ENCODE results near the gene BEND6.
"Not testable (repeated sequence)": the region's sequence is repeated elsewhere in the genome, so short reads cannot be mapped to it uniquely, and the experiment has no call there.

The BEND6 gene

DNA sequence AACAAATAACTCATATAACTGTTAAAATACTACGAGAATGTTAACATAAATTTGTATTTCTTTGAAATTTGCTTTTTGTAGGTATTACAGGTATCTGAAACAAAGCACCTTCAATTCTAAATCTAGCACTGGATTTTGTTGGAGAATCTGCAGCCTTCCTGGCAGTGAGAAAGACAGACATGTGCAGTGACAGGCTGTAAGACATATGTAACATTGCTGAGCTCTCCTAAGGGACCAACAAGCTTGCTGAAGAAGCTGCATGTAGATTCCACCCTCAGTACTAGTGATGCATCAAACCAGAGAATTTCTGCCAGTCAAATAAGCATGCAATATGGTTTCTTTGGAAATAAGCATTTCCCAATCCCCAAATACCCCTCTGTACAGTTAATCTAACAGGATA lies 71.1 kb downstream of the BEND6 start:
- in situ Hi-C loops (cut with MboI; ENCODE audit: low sequenced_read_pairs): no loop called here

DNA sequence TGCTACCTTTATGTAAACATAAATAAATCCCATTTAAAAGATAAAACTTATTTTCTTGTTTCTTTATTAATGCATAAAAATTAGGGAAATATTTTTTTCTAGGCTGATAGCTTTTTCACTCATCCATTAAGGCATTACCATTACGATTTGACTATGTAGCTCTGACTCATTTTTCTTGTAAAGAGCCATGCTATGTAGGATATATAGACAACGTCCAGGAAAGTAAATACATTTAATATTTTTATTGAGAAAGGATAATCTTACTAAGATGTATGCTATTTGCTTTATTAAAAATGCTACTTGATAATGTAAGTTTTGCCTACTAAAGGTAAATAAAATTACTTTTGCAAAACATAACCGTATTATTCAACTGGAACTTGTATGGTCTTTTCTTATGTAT lies 72.4 kb downstream of the BEND6 start:
- in situ Hi-C loops (cut with MboI; ENCODE audit: low sequenced_read_pairs): no loop called here

GRCh38 chr6:57029213-57029612 lies 74.3 kb downstream of the BEND6 start:
- in situ Hi-C loops (cut with MboI; ENCODE audit: low sequenced_read_pairs): no loop called here

- in situ Hi-C loops (cut with MboI; ENCODE audit: low sequenced_read_pairs): no loop called here
These were observed 78.3 kb downstream of the BEND6 start for GRCh38 chr6:57033228-57033627.

DNA sequence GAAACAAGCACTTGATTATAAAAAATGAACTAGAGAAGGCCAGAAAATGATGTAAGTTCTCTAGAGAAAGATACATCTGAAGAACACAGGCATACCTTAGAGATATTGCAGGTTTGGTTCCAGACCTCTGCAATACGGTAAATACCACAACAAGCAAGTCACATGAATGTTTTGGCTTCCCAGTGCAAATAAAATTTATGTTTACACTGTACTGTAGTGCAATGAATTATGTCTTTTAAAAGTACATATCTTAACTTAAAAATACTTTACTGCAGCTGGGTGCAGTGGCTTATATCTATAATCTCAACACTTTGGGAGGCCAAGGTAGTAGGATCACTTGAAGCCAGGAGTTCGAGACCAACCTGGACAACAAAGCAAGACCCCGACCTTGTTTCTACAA lies 80.6 kb downstream of the BEND6 start:
- in situ Hi-C loops (cut with MboI; ENCODE audit: low sequenced_read_pairs): no loop called here

DNA sequence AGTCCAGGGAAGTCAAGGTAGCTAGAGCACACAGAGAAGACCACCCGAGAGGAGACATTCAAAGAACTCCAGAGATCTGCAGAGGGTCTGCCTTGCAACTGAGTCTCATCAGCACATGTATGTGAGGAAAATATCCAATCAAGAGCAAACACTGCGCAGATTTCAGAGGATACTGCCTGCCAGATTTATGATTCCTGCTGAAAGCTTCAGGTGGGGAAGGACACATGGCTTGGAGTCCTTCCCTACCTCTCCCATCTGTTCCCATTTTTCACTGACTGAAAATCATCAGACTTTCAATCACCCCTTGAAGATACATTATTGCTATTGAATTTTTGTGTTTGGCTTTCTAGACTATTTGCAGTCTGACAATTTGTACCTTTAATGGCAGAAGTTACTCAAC lies 84.0 kb downstream of the BEND6 start:
- in situ Hi-C loops (cut with MboI; ENCODE audit: low sequenced_read_pairs): no loop called here

DNA sequence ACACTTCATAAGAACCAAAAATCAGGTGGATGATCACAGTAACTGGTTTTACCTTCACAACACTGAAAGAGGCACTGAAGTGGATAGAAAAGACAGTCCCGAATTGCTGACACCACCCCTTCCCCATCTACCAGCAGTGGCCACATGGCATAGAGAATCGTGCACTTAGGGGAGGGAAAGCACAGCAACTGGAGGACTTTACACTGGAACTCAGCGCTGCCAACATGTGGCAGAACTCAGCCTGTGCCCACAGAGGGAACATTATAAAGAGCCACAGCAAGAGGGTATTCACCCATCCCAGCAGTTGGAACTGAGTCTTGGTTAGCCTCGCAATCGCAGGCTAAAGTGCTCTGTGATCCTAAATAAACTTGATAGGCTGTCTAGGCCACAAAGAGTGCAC lies 85.1 kb downstream of the BEND6 start:
- in situ Hi-C loops (cut with MboI; ENCODE audit: low sequenced_read_pairs): no loop called here

- in situ Hi-C loops (cut with MboI; ENCODE audit: low sequenced_read_pairs): not testable (repeated sequence)
These were observed 89.2 kb downstream of the BEND6 start for GRCh38 chr6:57044061-57044460.

GRCh38 chr6:57044568-57044967 lies 89.7 kb downstream of the BEND6 start:
- in situ Hi-C loops (cut with MboI; ENCODE audit: low sequenced_read_pairs): no loop called here

DNA sequence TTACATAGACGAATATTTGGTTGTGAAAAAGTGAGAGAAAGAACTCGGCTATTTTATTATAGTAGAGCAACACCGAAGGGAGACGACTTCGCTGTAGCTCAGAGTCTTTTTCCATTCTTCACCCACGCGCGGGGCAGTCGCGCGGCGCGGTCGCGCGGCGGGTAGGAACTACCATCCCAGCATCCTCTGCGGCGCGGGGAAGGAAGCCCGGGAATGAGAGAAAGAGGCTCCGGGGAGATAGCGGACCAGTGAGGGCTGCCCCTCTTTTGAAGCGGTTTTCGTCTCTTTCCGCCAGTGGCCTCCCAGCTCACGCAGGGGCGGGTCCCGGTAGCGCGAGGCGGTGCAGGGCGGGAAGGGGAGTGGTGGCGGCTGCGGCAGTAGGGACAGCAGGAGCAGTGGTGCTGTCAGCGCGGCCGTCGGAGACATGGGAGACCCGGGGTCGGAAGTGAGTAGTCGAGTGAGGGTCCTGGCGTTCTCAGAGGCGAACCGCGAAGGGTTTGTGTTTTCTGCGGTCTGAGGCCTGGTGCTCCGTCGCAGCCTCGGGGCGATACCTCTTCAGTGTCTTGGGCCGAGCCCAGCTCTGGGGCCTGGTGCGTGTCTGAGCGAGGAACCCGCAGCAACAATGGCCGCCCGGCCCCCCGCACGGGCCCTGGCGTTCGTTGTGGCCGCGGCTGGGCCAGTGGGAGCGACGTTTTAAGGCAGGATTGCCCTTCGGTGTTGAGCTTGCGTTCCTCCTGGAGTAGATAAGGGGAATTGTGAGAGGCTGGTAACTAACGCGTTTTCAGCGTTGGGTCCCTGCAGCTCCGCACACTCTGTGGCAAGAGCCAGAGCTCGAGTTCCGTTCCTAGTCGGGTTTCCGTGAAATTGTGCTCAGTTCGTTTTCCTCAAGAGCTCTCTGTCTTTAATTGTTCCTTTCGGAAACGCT lies 91.7 kb downstream of the BEND6 start, which contains the start of gene KIAA1586:
Gene KIAA1586, plus strand, starts transcription at position 362 of the 925 bp plus-strand sequence. Its CDS starts 63 bp downstream, at position 425.
- in situ Hi-C loops (cut with MboI; ENCODE audit: low sequenced_read_pairs): not testable (repeated sequence)

DNA sequence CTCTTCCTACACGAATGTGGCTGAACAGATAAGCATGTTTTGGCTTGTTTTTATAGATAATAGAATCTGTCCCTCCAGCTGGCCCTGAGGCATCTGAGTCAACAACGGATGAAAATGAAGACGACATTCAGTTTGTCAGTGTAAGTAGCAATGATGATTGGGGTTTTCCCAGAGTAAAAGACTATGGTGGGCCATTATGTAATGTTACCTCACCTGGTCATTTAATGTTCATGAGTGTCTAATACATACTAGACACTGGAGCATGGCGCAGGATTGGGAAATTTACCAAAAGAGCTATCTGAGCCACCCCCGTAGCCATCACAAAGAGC lies 92.3 kb downstream of the BEND6 start:
- in situ Hi-C loops (cut with MboI; ENCODE audit: low sequenced_read_pairs): not testable (repeated sequence)

DNA sequence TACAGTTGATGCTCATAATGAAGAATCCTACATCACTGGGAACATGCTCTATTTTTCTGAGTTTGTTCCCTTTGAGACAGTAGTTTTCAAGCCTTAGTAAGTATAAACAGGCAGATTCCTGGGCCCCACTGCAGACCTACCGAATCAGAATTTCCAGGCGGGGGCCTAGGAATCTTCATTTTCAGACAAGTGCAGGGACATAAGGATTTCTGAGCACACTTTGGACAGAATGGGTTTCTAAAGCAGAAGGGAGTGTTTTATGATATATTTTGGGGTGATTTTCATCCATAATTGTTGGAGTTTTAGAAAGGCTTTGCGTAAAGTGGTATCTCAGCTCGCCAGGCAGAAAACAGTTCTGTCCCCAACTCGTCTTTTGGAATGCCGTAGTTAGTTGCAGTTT lies 93.0 kb downstream of the BEND6 start:
- in situ Hi-C loops (cut with MboI; ENCODE audit: low sequenced_read_pairs): not testable (repeated sequence)

- in situ Hi-C loops (cut with MboI; ENCODE audit: low sequenced_read_pairs): no loop called here
These were observed 93.7 kb downstream of the BEND6 start for GRCh38 chr6:57048577-57048976.

DNA sequence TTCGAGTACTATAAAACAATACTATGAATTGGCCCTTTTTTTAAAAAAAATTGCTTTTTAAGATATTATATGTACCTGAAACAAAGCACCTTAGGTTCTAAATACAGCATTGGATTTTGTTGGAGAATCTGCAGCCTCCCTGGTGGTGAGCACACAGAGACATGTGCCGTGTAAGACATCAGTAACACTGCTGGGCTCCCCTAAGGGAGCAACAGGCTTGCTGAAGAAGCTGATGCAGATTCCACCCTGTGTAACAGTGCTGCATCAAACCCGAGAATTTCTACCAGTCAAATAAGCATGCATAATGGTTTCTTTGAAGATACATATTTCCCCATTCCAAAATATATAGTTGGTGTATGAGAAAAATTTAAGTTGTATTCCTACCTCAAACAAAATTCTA lies 108.9 kb downstream of the BEND6 start:
- in situ Hi-C loops (cut with MboI; ENCODE audit: low sequenced_read_pairs): no loop called here

DNA sequence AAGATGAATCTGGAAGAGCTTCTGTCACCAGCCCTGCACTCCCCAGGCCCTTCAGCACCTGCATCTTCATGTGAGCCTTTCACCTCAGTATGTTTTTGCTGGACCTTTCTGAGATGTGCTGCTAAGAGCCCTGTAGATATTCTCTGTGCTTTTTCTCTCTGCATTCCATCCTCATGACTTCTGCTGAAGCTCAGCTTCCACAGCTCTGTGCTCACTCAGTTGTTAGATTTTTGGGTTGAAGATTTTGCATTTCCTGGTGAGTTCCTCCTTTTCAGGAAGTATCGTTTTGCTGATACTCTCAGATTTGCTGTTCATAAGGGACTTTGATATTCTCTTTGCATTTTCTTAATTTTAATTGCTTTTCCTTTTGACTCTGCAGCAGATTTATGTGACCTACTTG lies 109.9 kb downstream of the BEND6 start:
- in situ Hi-C loops (cut with MboI; ENCODE audit: low sequenced_read_pairs): no loop called here

GRCh38 chr6:57068061-57068460 lies 113.2 kb downstream of the BEND6 start:
- in situ Hi-C loops (cut with MboI; ENCODE audit: low sequenced_read_pairs): no loop called here

DNA sequence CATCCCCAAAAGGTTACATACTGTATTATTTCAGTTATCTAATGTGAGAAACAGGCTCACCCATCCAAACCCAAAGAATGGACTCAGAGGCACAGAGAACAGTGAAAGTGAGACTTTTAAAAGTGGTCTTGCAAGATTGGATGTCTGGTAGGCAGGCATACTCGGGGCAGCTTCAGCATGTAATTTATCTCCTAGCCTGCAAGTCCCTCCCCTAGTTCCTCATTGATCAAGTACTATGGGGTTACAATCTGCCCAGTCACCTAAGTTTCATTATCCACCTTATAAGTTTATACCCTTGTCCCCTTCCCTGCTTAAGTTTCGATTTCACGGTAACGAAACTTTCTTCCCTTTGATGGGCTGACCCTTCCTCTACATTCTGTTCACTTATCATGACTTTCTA lies 114.3 kb downstream of the BEND6 start:
- in situ Hi-C loops (cut with MboI; ENCODE audit: low sequenced_read_pairs): no loop called here

DNA sequence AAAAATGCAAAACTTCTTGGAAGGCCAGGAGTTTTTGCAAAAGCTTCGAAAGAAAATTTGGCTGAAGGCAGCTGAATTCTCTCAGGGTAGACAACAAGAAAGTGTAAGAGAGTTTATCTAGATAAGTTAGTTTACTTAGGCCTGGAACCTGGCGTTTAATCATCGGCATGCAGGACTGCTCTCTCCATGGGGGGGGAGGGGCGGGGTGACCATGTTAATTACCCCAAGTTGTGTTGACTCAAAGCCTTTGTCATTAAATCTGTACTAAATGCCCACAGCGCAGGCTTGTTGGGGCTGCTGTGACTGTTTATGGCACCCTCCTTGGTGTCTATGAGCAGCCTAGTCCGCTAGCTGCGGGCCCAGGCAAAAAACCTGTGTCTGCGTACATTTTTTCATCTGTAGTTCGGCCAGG lies 115.0 kb downstream of the BEND6 start:
- in situ Hi-C loops (cut with MboI; ENCODE audit: low sequenced_read_pairs): no loop called here

DNA sequence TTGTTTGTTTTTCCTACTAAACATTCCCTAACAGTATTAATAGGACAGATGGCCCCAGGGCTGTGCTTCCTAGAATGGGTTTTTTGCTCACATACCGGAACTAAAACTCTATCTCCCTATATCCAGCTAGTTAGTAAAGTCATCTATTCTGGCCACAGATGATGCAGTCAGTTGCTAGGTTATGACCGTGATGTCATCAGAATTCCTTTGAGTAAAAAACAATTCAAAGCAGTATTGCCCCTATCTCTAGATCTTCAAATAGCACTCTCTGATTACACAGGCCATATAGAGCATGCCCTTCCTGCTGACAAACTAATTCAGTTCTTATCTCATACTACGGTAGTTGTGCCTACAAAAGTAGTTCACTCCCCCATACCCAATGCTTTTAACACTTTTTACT lies 117.2 kb downstream of the BEND6 start:
- in situ Hi-C loops (cut with MboI; ENCODE audit: low sequenced_read_pairs): no loop called here

GRCh38 chr6:57074383-57074782 lies 119.5 kb downstream of the BEND6 start:
- in situ Hi-C loops (cut with MboI; ENCODE audit: low sequenced_read_pairs): no loop called here

GRCh38 chr6:57075092-57075491 lies 120.2 kb downstream of the BEND6 start:
- in situ Hi-C loops (cut with MboI; ENCODE audit: low sequenced_read_pairs): no loop called here

All from hTERT RPE-1 (cell line).